HG03159 (cell line): ENCODE measurements around the gene MROH2A.
"Not testable (repeated sequence)": the region's sequence is repeated elsewhere in the genome, so short reads cannot be mapped to it uniquely, and the experiment has no call there.

Experiments
- ATAC-seq: cut with Tn5 transposase; IDR thresholded peaks from one replicate; pipeline ENCODE4 v1.9.1; 2021; ENCODE audit warnings: mild to moderate bottlenecking, moderate library complexity; ENCODE audit not compliant: unreplicated experiment

The MROH2A gene

GRCh38 chr2:233853883-233854240 is 75.7 kb downstream of the MROH2A start:
- no peak for ATAC-seq

- ATAC-seq, result peak; percentile 98
Measured at GRCh38 chr2:233854241-233854981, 76.3 kb downstream of the MROH2A start, which contains the start of gene HJURP. HJURP (minus strand) TSS chr2:233854535; CDS start chr2:233854500, 35 bp downstream.

GRCh38 chr2:233855345-233855744 is 77.2 kb downstream of the MROH2A start:
- no peak for ATAC-seq

GRCh38 chr2:233856184-233856583 is 78.1 kb downstream of the MROH2A start:
- no peak for ATAC-seq

- no peak for ATAC-seq
Measured at GRCh38 chr2:233857511-233858141, 79.5 kb downstream of the MROH2A start.

GRCh38 chr2:233858331-233858730 is 80.2 kb downstream of the MROH2A start:
- ATAC-seq, result no peak

- ATAC-seq, result no peak
Measured at GRCh38 chr2:233862261-233862768, 84.2 kb downstream of the MROH2A start.

- no peak for ATAC-seq
Measured at GRCh38 chr2:233865838-233866237, 87.7 kb downstream of the MROH2A start.

- no peak for ATAC-seq
Measured at GRCh38 chr2:233866479-233866878, 88.3 kb downstream of the MROH2A start.

GRCh38 chr2:233867993-233868532 is 89.9 kb downstream of the MROH2A start, which contains the start of gene MSL3B:
MSL3B (minus strand) TSS chr2:233868386.
- peak; percentile 70 for ATAC-seq

GRCh38 chr2:233871432-233871831 is 93.3 kb downstream of the MROH2A start:
- ATAC-seq, result no peak

- not testable (repeated sequence) for ATAC-seq
Measured at GRCh38 chr2:233872125-233872524, 94.0 kb downstream of the MROH2A start.

- ATAC-seq, result no peak
Measured at GRCh38 chr2:233882353-233882752, 104.2 kb downstream of the MROH2A start.
